GM21737 (cell line): Measurements from ENCODE around the gene ASB1.

Experiments
- ATAC-seq: cut with Tn5 transposase; IDR thresholded peaks from one replicate; pipeline ENCODE4 v1.9.1; 2021; ENCODE audit warnings: mild to moderate bottlenecking, moderate library complexity; ENCODE audit not compliant: unreplicated experiment

Gene ASB1, protein sequence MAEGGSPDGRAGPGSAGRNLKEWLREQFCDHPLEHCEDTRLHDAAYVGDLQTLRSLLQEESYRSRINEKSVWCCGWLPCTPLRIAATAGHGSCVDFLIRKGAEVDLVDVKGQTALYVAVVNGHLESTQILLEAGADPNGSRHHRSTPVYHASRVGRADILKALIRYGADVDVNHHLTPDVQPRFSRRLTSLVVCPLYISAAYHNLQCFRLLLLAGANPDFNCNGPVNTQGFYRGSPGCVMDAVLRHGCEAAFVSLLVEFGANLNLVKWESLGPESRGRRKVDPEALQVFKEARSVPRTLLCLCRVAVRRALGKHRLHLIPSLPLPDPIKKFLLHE

DNA sequence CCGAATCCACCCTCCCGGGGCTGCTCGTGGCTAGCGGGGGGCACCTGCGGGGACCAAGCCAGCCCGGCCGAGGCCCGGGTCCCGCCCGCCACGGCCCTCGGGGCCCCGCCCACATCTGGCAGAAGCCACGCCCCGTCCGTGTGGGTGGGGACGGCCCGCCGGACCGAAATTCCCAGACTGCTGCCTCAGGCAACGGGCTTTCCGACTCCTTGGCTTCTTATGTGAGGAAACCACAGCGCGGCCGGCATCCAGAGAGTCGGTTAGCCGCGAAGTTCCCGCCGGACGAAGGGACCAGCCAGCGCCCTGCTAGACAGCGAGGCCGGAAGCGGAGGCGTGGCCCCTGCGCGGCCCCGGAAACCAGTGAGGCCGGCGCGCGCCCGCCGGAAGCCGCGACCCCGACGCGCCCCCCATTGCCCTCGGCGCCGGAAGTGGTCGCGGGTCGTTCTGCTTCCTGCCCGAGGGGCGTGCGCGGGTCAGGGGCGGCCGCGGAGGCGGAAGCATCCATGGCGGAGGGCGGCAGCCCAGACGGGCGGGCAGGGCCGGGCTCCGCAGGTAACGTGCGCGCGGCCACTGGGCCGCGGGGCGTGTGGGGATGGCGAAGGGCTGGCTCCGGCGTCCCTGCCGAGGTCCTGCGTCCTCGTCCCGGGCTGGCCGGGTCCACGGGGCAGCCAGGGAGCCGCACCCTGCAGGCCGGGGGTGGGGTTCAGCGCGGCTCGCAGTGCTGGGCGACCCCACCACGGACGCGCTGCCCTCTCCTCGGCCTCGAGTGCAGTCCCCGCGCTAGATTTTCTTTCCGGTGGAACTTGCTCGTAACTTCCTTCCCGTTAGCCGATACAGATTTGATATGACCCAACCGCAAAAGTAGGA is at the start of gene ASB1:
ASB1 (plus strand) TSS at position 360 of the 867 bp plus-strand sequence; CDS start at position 504, 144 bp downstream.
- peak; percentile 82 for ATAC-seq

DNA sequence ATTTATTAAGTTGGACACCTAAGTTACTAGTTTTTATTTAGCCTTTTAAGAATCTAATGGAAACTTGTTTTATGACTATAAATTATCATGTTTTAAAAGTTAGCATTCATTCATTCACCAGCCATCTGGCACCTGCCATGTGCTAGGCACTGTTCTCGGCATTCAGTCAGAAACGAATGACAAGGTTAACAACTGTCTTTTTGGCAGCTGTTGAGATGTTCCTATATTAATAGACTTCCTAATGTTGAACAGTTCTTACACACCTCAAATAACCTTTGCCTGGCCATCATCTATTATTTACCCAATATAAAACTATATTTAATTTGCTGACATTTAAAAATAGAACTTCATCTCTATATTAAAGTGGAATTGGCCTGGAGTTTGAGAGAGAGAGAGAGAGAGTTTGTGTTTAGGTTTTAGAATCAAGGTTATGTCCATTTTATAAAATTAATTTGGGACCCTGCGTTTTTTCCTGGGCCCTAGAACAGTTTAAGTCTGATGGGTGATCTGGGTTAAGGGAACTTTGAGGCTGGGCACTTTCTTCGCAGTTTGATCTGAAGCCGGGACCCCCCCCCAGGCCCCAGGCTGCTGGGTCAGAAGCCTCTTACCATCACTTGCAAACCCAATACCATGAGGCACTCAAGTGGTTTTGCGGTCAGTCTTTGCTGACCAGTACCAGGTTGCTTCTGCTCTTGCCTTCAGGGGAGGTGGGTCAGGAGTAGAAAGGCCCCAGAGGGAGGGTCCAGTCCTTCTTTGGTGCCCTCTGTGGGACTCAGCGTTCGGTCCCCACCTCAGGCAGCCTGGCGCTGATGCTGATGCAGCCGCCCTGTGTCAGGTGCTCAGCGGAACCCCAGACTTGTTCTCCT is 48.3 kb upstream of the ASB1 start:
- ATAC-seq, result no peak

DNA sequence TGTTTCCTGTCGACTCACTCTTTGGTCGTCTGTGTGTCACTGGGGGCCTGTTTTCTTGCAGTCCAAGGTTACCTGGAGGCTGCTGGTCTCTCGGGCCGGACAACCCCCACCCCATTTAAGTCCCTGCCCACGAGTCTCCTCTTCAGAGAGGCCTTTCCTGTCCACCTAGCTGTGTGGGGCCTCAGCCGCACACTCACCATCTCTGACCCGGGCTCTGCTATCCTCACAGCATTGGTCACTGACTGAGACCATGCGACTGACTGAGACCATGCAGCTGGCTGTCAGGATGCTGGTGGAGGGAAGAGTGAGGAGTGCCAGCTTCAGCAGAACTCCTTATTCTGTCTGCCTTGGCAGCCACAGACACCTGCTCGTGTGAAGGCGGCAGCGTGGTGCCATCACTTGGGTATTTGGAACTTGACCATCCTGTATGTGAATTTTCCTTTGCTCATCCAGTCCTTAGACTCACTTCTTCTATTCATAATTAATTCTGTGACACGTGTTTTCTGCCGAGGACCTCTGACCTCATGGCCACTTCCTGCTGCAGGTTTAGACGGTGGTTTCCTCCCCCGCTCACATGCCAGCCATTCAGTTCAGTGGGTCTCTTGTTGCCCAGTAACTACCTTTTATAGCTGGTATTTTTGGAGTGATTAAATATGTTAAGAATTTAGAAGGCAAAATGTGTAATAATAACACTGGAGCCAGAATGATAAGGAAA is 47.5 kb upstream of the ASB1 start:
- ATAC-seq, result no peak

DNA sequence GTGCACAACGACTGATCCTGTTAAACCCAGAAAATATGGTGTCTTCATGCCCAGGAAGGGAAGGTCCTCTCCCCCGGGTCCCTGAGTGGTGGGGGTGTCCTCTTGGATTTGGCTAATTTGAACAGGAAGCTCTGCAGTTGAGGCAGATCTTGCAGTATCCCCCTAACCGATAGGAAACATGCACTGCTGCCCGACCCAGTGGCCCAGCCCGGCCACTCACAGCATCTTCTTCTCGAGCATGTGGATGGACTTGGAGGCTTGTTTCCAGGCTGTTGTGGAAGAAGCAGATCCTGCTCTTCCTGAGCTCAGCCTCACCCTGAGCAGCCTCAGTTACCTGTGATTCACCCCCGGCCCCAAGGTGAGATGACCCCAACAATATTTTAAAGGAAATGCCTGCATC is 46.4 kb upstream of the ASB1 start:
- no peak for ATAC-seq

GRCh38 chr2:238380785-238381184 is 45.9 kb upstream of the ASB1 start:
- ATAC-seq, result no peak

DNA sequence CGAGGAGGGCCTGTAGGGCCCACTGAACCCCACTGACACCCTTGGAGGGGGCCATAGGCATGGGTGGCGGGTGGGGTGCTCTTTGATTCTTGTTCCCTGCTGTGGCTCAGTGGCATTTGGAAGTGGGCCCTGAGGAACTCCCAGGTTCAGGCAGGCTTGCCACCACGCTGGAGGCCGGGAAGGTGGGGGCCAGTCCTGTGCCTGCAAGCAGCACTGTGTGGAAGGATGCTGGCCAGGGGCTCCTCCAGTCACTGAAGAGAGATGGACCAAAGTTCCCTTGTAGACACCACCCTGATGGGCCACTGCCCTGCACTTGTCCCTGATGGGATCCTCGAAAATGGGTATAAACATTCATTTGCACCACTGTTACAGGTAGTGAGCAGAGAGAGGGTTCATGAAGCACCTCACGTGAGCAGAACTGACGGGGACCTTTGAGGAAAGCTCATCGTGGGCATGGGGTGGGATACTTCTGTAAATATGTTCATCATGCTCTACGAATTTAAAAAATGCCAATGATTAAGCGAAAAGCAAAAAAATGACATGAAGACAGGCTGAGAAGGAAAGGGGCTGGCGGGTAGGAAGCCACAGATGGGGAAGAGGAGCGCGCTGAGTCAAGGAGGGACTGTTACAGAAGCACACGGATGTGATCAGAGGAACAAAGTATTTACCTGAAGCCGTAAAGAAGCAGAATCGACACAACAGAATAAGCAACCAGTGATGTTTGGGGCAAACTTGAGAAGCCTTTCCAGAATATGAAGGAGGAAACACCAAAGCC is 45.2 kb upstream of the ASB1 start:
- ATAC-seq, result no peak

GRCh38 chr2:238382381-238382781 is 44.3 kb upstream of the ASB1 start:
- ATAC-seq, result no peak

GRCh38 chr2:238383135-238383534 is 43.6 kb upstream of the ASB1 start:
- no peak for ATAC-seq

- no peak for ATAC-seq
Measured at GRCh38 chr2:238383743-238384380, 42.9 kb upstream of the ASB1 start.

- no peak for ATAC-seq
Measured at GRCh38 chr2:238387332-238387731, 39.4 kb upstream of the ASB1 start.

DNA sequence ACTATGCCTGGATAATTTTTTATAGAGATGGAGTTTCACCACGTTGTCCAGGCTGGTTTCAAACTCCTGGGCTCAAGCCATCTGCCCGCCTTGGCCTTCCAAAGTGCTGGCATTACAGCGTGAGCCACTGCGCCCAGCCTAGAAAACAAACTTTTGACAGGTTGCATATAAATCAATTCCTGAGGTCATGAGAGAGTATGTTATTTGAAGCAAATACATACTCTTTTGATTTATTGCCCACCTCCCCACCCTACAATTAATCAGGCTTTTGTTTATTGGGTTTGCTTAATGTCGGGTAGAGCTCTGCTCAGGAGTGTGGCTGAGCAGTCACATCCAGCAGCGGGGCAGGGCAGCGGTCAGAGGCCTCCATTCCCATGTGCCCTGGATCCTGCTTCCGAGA is 37.9 kb upstream of the ASB1 start:
- no peak for ATAC-seq

DNA sequence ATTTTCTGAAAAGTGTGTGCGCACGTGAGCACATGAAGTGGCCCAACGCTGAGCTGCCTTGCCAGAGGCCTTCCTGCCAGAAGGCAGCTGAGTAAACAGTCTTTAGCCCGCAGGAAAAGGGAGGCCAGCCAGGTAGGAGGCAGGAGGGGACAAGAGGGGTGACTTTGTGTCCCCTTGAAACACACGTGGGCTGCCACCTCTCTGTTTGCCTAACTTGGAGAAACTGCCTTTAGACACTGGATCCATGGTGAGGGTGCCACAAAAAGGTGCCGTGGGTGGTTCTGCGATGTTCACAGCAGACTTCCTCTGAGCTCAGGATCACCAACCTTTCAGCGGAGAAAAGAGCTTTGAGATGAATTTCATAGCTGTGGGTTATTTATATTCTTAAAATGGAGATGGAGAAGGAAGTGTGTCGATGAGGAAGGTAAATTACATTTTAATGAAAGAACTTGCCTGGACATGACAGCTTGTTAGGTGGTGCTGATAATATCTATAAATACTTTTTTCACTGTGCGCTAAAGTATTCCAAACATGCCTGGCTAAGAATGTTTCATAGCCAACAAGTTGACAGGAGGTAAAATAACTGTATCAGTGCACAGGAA is 36.6 kb upstream of the ASB1 start:
- ATAC-seq, result no peak

DNA sequence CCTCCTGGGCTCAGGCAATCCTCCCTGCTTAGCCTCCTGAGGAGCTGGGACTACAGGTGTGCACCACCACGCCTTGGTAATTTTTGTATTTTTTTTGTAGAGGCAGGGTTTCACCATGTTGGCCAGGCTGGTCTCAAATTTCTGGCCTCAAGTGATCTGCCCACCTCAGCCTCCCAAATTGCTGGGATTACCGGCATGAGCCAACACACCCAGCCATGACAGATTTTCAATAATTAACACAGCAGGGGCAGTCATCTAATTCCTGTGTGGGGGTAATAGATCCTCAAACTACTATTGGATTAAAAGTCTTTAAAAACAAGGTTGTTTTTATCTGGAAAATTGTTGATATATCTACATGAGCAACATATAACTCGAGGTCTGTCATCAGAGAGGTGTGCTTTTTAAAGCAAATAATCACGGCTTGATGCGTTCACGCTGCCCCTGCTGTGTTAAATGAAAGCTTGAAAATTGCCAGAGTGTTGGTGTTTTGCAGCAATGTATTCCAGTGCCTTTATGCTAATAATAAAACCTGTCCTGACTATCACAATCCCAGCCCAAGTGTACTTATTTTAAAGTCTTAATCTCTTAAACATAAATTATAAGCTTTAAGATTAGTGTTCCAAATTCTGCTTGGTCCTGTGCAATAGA is 35.6 kb upstream of the ASB1 start:
- ATAC-seq, result no peak

DNA sequence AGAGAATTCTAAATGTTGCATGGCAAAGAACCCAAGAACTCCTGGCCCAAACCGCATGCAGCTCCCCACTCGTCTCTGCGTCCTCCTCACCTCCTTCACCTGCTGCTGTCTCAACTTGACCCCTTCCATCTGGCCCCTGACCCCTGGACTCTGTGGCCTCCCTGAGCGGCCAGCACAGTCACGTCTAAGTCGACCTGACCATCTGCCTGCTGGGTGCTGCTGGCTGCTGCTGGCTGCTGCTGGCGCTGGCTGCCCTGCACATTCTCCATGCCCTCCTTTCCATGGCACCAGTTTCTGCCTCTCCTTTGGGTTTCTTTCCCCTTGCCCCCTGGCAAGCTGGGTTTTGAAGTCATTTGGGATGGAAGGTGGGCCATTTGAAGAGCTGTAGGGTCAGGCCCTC is 30.1 kb upstream of the ASB1 start:
- no peak for ATAC-seq

- no peak for ATAC-seq
Measured at GRCh38 chr2:238397356-238397755, 29.4 kb upstream of the ASB1 start.

DNA sequence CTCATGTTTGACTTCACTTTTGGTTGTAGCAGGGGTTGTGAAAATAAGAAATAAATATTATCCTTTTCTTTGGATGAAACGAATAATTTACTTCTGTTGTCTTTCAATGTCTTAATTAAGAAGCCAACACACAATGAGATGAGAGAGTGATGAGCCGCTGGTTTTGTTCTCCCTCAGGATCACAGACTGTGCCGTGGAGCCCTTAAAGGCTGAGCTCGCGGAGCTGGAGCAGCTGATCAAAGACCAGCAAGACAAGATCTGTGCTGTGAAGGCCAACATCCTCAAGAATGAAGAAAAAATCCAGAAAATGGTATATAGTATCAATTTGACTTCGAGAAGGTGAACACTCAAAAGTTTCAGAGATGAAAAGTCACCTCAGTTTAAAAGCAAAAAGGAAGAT is 28.1 kb upstream of the ASB1 start:
- ATAC-seq, result no peak

GRCh38 chr2:238399094-238399493 is 27.6 kb upstream of the ASB1 start:
- no peak for ATAC-seq

DNA sequence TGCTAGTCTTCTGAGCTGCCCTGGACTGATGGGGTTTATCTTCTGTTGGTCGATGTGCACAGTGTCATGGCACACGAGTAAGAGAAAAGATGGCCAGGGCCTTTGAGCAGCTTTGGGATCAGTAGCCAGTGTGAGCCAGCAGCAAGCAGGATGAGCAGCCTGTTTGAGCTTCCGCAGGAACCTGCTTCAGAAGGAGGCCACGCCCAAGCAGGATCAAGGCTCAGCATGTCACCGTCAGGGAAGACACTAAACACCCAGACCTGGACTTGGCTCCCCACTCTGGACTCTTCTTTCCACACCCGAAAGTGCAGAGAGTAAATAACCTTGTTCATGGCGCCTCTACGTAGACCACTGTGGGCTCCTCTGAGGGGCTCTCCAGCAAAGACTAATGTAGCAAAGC is 25.2 kb upstream of the ASB1 start:
- ATAC-seq, result no peak
